Esophagus (tissue), 2 donors: ENCODE results near the gene SNX5. TPM values are rescaled to one million over a fixed set of nuclear protein-coding genes. Genes with fewer than 3 reads are reported as not detected.

Experiments
- H3K27ac ChIP-seq, 2 donors: one replicate each; pipeline ENCODE4 v1.5.1; 2013; ENCODE audit warnings: low read depth in 2 of 2, mild to moderate bottlenecking in 2 of 2, inconsistent platforms in 1 of 2, low read length in 1 of 2, moderate library complexity in 1 of 2
- H3K27me3 ChIP-seq, 2 donors: one replicate each; pipeline ENCODE4 v1.6.1; 2013; ENCODE audit warnings: low read length in 2 of 2, control low read depth in 1 of 2, mild to moderate bottlenecking in 1 of 2; ENCODE audit not compliant: insufficient read depth in 2 of 2, control insufficient read depth in 1 of 2
- H3K36me3 ChIP-seq, 2 donors: one replicate each; pipeline ENCODE4 v1.6.1; 2013; ENCODE audit warnings: low read length in 1 of 2; ENCODE audit not compliant: control insufficient read depth in 2 of 2, insufficient read depth in 2 of 2
- H3K4me1 ChIP-seq, 2 donors: one replicate each; pipeline ENCODE4 v1.6.1; 2013; ENCODE audit warnings: low read length in 1 of 2; ENCODE audit not compliant: control insufficient read depth in 2 of 2, insufficient read depth in 2 of 2
- H3K4me3 ChIP-seq, 2 donors: one replicate each; pipeline ENCODE4 v1.5.1; 2013; ENCODE audit warnings: low read length in 2 of 2, mild to moderate bottlenecking in 2 of 2, low read depth in 1 of 2, moderate library complexity in 1 of 2
- H3K9me3 ChIP-seq, 2 donors: one replicate each; pipeline ENCODE4 v1.6.1; 2013; ENCODE audit warnings: mild to moderate bottlenecking in 2 of 2, low read depth in 1 of 2, low read length in 1 of 2, moderate library complexity in 1 of 2; ENCODE audit not compliant: control insufficient read depth in 2 of 2, insufficient read depth in 1 of 2
- WGBS, 2 donors: extraction: QIAGEN DNeasy Blood & Tissue Kit; methylation state at CpG; one replicate each; pipeline ENCODE4 v1.1.7; 2013; 5-methylcytosine and 5-hydroxymethylcytosine counted together
- polyA plus RNA-seq, 2 donors: library from polyadenylated mRNA; stranded (reverse); fragments of 200-250 nt; gene quantifications; one replicate each; pipeline ENCODE4 v1.2.3, GENCODE V29; 2013
- donor health status: healthy with polysubstance abuse.
- donor health status: Bipolar disorder and iron deficiency.

Gene SNX5
- polyA plus RNA-seq, 2 donors, result 51.2 to 58.9 TPM

GRCh38 chr20:17943343-17943742 lies 25.3 kb downstream of the SNX5 start:
- Histone ChIP-seq H3K9me3 (no peaks in the 10 kb centered on the region), H3K4me1 (no peaks in the 10 kb centered on the region), H3K27me3 (no peaks in the 10 kb centered on the region), H3K36me3 (peaks cover 19 to 27% of the 10 kb centered on the region in 2 donors), H3K4me3 (no peak overlapping the region), H3K27ac (no peak overlapping the region)
- WGBS, 2 donors, result 48 to 59% methylated on average over 3 of the region's 3 CpGs

- WGBS, 2 donors, result 66 to 70% methylated on average over 3 of the region's 3 CpGs
- Histone ChIP-seq H3K27me3 (no peaks in the 10 kb centered on the region), H3K27ac (no peak overlapping the region), H3K9me3 (no peaks in the 10 kb centered on the region), H3K36me3 (peaks cover 19 to 23% of the 10 kb centered on the region in 2 donors), H3K4me3 (no peak overlapping the region), H3K4me1 (no peaks in the 10 kb centered on the region)
Measured at GRCh38 chr20:17941826-17942196, 26.8 kb downstream of the SNX5 start.

GRCh38 chr20:17941087-17941825 lies 27.3 kb downstream of the SNX5 start:
- Histone ChIP-seq H3K27me3 (no peaks in the 10 kb centered on the region), H3K27ac (no peak overlapping the region), H3K36me3 (peaks cover 19 to 23% of the 10 kb centered on the region in 2 donors), H3K9me3 (no peaks in the 10 kb centered on the region), H3K4me1 (peaks cover 0 to 3% of the 10 kb centered on the region in 2 donors), H3K4me3 (no peak overlapping the region)
- 87 to 92% methylated on average over 10 of the region's 10 CpGs for WGBS, 2 donors

- no peaks in the 10 kb centered on the region for H3K27me3 ChIP-seq
- H3K4me3 ChIP-seq, result no peak overlapping the region
- H3K4me1 ChIP-seq, result peaks cover 0 to 3% of the 10 kb centered on the region in 2 donors
- 55 to 58% methylated on average over 6 of the region's 6 CpGs for WGBS, 2 donors
- no peaks in the 10 kb centered on the region for H3K9me3 ChIP-seq
- H3K27ac ChIP-seq, result no peak overlapping the region
- H3K36me3 ChIP-seq, result peaks cover 17 to 18% of the 10 kb centered on the region in 2 donors
Measured at GRCh38 chr20:17940224-17940971, 28.2 kb downstream of the SNX5 start.

- WGBS, 2 donors, result 68% methylated on average over 7 of the region's 7 CpGs
- Histone ChIP-seq H3K36me3 (peaks cover 13 to 17% of the 10 kb centered on the region in 2 donors), H3K4me3 (no peak overlapping the region), H3K27me3 (no peaks in the 10 kb centered on the region), H3K27ac (no peak overlapping the region), H3K4me1 (peaks cover 0 to 3% of the 10 kb centered on the region in 2 donors), H3K9me3 (no peaks in the 10 kb centered on the region)
Measured at GRCh38 chr20:17939622-17940223, 28.9 kb downstream of the SNX5 start.

- Histone ChIP-seq H3K9me3 (no peaks in the 10 kb centered on the region), H3K36me3 (peaks cover 13 to 17% of the 10 kb centered on the region in 2 donors), H3K27ac (peak overlapping the region in 1 of 2 donors; percentile 16), H3K4me1 (peaks cover 0 to 3% of the 10 kb centered on the region in 2 donors), H3K27me3 (no peaks in the 10 kb centered on the region), H3K4me3 (no peak overlapping the region)
- 20 to 29% methylated on average over 13 of the region's 13 CpGs for WGBS, 2 donors
Measured at GRCh38 chr20:17938871-17939619, 29.5 kb downstream of the SNX5 start.

- H3K9me3 ChIP-seq, result no peaks in the 10 kb centered on the region
- H3K4me3 ChIP-seq, result no peak overlapping the region
- 30 to 34% methylated on average over 19 of the region's 19 CpGs for WGBS, 2 donors
Measured at GRCh38 chr20:17936761-17937732, 31.5 kb downstream of the SNX5 start.

GRCh38 chr20:17936286-17936760 lies 32.3 kb downstream of the SNX5 start:
- WGBS, 2 donors, result 56 to 64% methylated on average over 8 of the region's 8 CpGs
- Histone ChIP-seq H3K27me3 (no peaks in the 10 kb centered on the region), H3K4me1 (peaks cover 0 to 3% of the 10 kb centered on the region in 2 donors), H3K4me3 (no peak overlapping the region), H3K36me3 (peaks cover 3 to 9% of the 10 kb centered on the region in 2 donors), H3K9me3 (no peaks in the 10 kb centered on the region), H3K27ac (peak overlapping the region in 1 of 2 donors; percentile 44)

More at GRCh38 chr20:17936761-17937732, 31.5 kb downstream of the SNX5 start:
- H3K27ac ChIP-seq, result peak overlapping the region in 1 of 2 donors; percentile 44
- no peaks in the 10 kb centered on the region for H3K27me3 ChIP-seq
- H3K4me1 ChIP-seq, result peaks cover 0 to 3% of the 10 kb centered on the region in 2 donors
- H3K36me3 ChIP-seq, result peaks cover 6 to 9% of the 10 kb centered on the region in 2 donors
